Left ventricle myocardium inferior (tissue), 1 donor: ENCODE measurements around the gene GUCA1A. TPM values are rescaled to one million over a fixed set of nuclear protein-coding genes. Genes with fewer than 3 reads are reported as not detected.
"Not testable (repeated sequence)": the region's sequence is repeated elsewhere in the genome, so short reads cannot be mapped to it uniquely, and the experiment has no call there.

Source experiments
- DNase-seq: peaks from one replicate; pipeline ENCODE4 v3.0.0-alpha.2; 2020
- H3K27ac ChIP-seq: fragments of 200-600 bp; replicated peaks from 2 replicates; pipeline ENCODE4 v1.8.0; 2021
- H3K27me3 ChIP-seq: fragments of 200-600 bp; 2 replicates; pipeline ENCODE4 v1.8.0; 2021; ENCODE audit warnings: low read depth
- H3K36me3 ChIP-seq: fragments of 200-600 bp; 2 replicates; pipeline ENCODE4 v1.8.0; 2021
- H3K4me1 ChIP-seq: fragments of 200-600 bp; 2 replicates; pipeline ENCODE4 v1.8.0; 2021
- H3K4me3 ChIP-seq: fragments of 200-600 bp; 2 replicates; pipeline ENCODE4 v1.8.0; 2021; ENCODE audit warnings: mild to moderate bottlenecking, moderate library complexity
- H3K9me3 ChIP-seq: fragments of 200-600 bp; replicated peaks from 2 replicates; pipeline ENCODE4 v1.8.0; 2021
- CTCF ChIP-seq: fragments of 200-600 bp; IDR thresholded peaks from 2 replicates; pipeline ENCODE4 v1.8.0; 2021; ENCODE audit warnings: antibody characterized with exemption, mild to moderate bottlenecking, borderline replicate concordance
- intact Hi-C: fragments of 100-400 bp; cut with micrococcal nuclease; formaldehyde crosslinking; loops from one replicate; pipeline ENCODE4 v1.11.0; 2022
- total RNA-seq: library from RNA; stranded (reverse); fragmentation: NEBNext Ultra II Directional; extraction: Animal tissue kit (Norgen Biotek cat#: 25700); gene quantifications from one replicate; pipeline ENCODE4 v1.2.1, GENCODE V29; 2021
- donor health status: DM: no; HTN: yes; CAD: no; lungs with severe emphysema.

The GUCA1A gene
- total RNA-seq, 1 donor from 2014 or later, result not detected

DNA sequence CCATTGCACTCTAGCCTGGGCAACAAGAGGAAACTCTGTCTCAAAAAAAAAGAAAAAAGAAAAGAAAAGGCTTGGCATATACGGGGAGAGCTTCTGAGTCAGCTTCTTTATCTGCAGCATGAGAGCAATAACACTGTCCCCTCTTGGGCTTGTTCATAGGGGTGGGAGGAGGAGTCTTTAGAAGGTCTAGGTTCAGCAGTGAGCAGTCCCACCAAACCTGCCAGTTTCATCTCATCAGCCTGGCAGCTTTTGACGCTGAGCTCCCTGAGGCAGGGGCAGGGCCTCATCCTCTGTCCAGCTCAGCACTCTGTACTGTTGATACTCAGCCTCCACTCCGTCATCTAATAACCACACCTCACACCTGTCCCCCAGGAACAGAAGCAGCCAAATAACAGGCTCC lies 25.1 kb upstream of the GUCA1A start:
- no peak overlapping the region for H3K4me3 ChIP-seq
- no peak for DNase-seq
- TF ChIP-seq CTCF, result no peak
- peaks cover 12% of the 10 kb centered on the region for H3K27me3 ChIP-seq
- no peaks in the 10 kb centered on the region for H3K9me3 ChIP-seq
- H3K36me3 ChIP-seq, result no peaks in the 10 kb centered on the region
- no peak overlapping the region for H3K27ac ChIP-seq
- intact Hi-C loops, result no loop called here
- no peaks in the 10 kb centered on the region for H3K4me1 ChIP-seq

- Histone ChIP-seq H3K27ac (no peak overlapping the region), H3K4me3 (no peak overlapping the region)
Measured at GRCh38 chr6:42150254-42150653, 22.9 kb upstream of the GUCA1A start.

DNA sequence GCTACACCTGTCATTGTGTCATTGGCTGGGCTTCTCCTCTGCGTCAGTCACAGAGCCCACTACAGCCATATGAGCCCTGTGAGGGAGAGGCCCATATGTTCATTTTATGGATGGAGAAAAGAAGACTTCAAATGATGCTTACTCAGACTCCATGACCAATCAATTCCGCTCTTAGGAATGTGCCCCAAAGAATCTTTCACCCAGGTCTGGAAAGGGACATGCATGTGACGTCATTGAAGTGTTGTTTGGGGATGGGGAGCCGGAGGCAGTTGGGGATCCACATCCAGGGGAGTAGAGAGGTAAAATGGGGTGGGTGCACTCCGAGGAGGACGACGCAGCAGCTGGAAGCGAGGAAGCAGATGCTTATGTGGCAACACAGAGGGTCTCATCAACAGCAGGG lies 21.1 kb upstream of the GUCA1A start:
- Histone ChIP-seq H3K27ac (no peak overlapping the region), H3K9me3 (no peaks in the 10 kb centered on the region), H3K4me1 (no peaks in the 10 kb centered on the region), H3K36me3 (no peaks in the 10 kb centered on the region), H3K4me3 (no peak overlapping the region), H3K27me3 (peaks cover 4% of the 10 kb centered on the region)
- intact Hi-C loops, result no loop called here
- TF ChIP-seq CTCF, result no peak
- DNase-seq, result no peak

More at GRCh38 chr6:42150254-42150653, 22.9 kb upstream of the GUCA1A start:
- Histone ChIP-seq H3K36me3 (no peaks in the 10 kb centered on the region), H3K27me3 (peaks cover 2% of the 10 kb centered on the region), H3K9me3 (no peaks in the 10 kb centered on the region), H3K4me1 (no peaks in the 10 kb centered on the region)
- intact Hi-C loops, result no loop called here
- DNase-seq, result no peak
- no peak for TF ChIP-seq CTCF

DNA sequence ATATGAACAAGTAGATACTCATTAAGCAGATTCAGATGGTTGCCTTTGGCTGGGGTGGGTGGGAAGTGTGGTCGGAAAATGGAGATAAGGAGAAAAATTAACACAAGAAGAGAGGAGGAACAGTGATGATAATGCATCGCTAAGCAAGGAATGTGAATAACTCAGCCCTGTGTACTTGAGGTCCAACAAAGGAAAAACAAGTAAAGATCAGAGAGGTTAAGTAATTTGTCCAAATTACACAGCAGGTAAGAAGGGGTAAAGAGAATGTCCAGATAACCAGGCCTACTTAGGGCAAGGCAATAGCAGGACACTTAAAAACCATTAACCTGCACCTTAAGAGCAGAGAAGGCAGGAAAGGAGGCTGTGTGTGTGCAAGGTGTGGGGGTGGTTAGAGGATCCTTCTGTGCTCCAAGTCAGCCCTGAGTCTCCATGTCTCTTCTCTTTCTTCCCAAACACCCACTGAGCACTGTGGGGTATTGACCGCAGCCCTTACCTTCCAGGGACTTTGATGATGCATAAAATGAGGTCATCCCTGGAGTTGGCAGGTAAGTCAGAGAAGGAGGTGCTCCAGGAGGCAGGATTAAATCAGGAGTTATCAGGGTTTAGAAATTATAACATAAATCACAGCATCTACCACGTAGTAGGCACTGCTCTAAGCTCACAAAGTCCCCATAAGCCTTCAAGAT lies 20.5 kb upstream of the GUCA1A start:
- H3K4me1 ChIP-seq, H3K9me3 ChIP-seq, intact Hi-C loops, H3K4me3 ChIP-seq, H3K27ac ChIP-seq, H3K27me3 ChIP-seq, H3K36me3 ChIP-seq, DNase-seq: not testable (repeated sequence)

DNA sequence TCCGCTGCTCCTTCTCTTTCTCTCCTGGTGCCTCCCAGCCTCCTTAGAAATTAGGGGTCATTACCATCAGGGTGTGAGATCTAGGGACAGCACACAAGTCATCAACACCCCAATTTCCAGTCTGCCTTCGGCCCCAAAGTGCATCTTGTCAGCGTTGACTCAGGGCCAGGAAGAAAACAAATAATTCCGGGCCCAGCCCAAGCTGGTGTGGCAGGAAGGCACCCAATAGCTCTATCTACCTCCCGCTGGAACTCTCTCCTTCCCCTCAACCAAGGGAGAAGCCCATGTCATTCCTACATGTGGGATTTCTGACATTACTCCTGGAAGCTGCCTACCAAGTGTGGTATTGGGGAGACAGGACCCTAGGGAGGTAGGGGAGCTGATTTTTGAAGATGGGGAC lies 19.2 kb upstream of the GUCA1A start:
- no peak for DNase-seq
- intact Hi-C loops, result no loop called here
- TF ChIP-seq CTCF, result no peak
- no peak overlapping the region for H3K27ac ChIP-seq
- peaks cover 8% of the 10 kb centered on the region for H3K4me1 ChIP-seq
- H3K36me3 ChIP-seq, result no peaks in the 10 kb centered on the region
- H3K27me3 ChIP-seq, result peaks cover 4% of the 10 kb centered on the region
- H3K4me3 ChIP-seq, result no peak overlapping the region
- no peaks in the 10 kb centered on the region for H3K9me3 ChIP-seq

GRCh38 chr6:42154461-42155209 lies 18.5 kb upstream of the GUCA1A start:
- TF ChIP-seq CTCF, result no peak
- Histone ChIP-seq H3K9me3 (no peaks in the 10 kb centered on the region), H3K36me3 (no peaks in the 10 kb centered on the region), H3K4me3 (no peak overlapping the region), H3K4me1 (peaks cover 8% of the 10 kb centered on the region), H3K27ac (no peak overlapping the region), H3K27me3 (peaks cover 4% of the 10 kb centered on the region)
- DNase-seq, result no peak
- intact Hi-C loops, result no loop called here
